ENCODE data around the gene PDXK.

PDXK gene

GRCh38 chr21:43762303-43763128, 43.6 kb downstream of the PDXK start:
- H3K36me3 ChIP-seq (ENCODE audit: control insufficient read depth in 1 of 2, insufficient read depth in 2 of 2, low read depth in 1 of 2, low read length in 2 of 2), result peaks cover 40 to 61% of the 10 kb centered on the region in 2 experiments
- no peak for DNase-seq
- no peak overlapping the region for H4K8ac ChIP-seq (ENCODE audit: low read length)
- H3K4me2 ChIP-seq (ENCODE audit: low read length, poor library complexity, severe bottlenecking), result no peak overlapping the region
- H4K91ac ChIP-seq (ENCODE audit: low read length), result no peak overlapping the region
- H3K4me3 ChIP-seq (ENCODE audit: insufficient read depth in 1 of 2, low read depth in 1 of 2, low read length in 2 of 2), result no peak overlapping the region
- no peak overlapping the region for H2BK120ac ChIP-seq (ENCODE audit: low read depth, low read length)
- no peak overlapping the region for H3K18ac ChIP-seq (ENCODE audit: low read depth in 1 of 2, low read length in 2 of 2)
- 96% methylated on average over 15 of the region's 15 CpGs for WGBS
- H3K14ac ChIP-seq (ENCODE audit: low read length in 2 of 2), result no peak overlapping the region
- no peak overlapping the region for H2AFZ ChIP-seq (ENCODE audit: low read depth, low read length)
- peaks cover 12% of the 10 kb centered on the region for H3K79me1 ChIP-seq (replicated peaks; ENCODE audit: low read length, poor library complexity, severe bottlenecking)
- no peak overlapping the region for H2AK5ac ChIP-seq (ENCODE audit: low read length, severe bottlenecking)
- no peak overlapping the region for H3K9ac ChIP-seq (ENCODE audit: low read length)
- peaks cover 20% of the 10 kb centered on the region for H3K4me1 ChIP-seq (ENCODE audit: control insufficient read depth, insufficient read depth, low read depth, low read length)
- H3K27me3 ChIP-seq (ENCODE audit: control insufficient read depth in 1 of 2, insufficient read depth in 1 of 2, low read length in 2 of 2), result no peaks in the 10 kb centered on the region
- H3K9me3 ChIP-seq (ENCODE audit: control insufficient read depth, low read length), result peaks cover 4% of the 10 kb centered on the region
- no peak overlapping the region for H2BK15ac ChIP-seq (ENCODE audit: low read depth, poor library complexity, severe bottlenecking)
- no peak overlapping the region for H3K4ac ChIP-seq (ENCODE audit: low read depth in 1 of 2, low read length in 2 of 2)
- no peak overlapping the region for H3K27ac ChIP-seq (ENCODE audit: low read length, poor library complexity, severe bottlenecking)
- H2BK12ac ChIP-seq (ENCODE audit: low read length in 2 of 2), result no peak overlapping the region
- H2BK5ac ChIP-seq (ENCODE audit: low read depth, low read length, poor library complexity, severe bottlenecking), result no peak overlapping the region
- H3K23ac ChIP-seq (ENCODE audit: low read length in 2 of 2), result no peak overlapping the region

- Histone ChIP-seq H3K4ac (ENCODE audit: low read depth in 1 of 2, low read length in 2 of 2) (no peak overlapping the region), H2BK5ac (ENCODE audit: low read depth, low read length, poor library complexity, severe bottlenecking) (no peak overlapping the region), H3K4me2 (ENCODE audit: low read length, poor library complexity, severe bottlenecking) (no peak overlapping the region), H3K18ac (ENCODE audit: low read depth in 1 of 2, low read length in 2 of 2) (no peak overlapping the region), H2BK12ac (ENCODE audit: low read length in 2 of 2) (no peak overlapping the region), H2AFZ (ENCODE audit: low read depth, low read length) (no peak overlapping the region), H3K4me3 (ENCODE audit: insufficient read depth in 1 of 2, low read depth in 1 of 2, low read length in 2 of 2) (no peak overlapping the region), H3K23ac (ENCODE audit: low read length in 2 of 2) (no peak overlapping the region), H3K36me3 (ENCODE audit: control insufficient read depth in 1 of 2, insufficient read depth in 2 of 2, low read depth in 1 of 2, low read length in 2 of 2) (peaks cover 35 to 53% of the 10 kb centered on the region in 2 experiments), H3K9ac (ENCODE audit: low read length) (no peak overlapping the region), H3K27me3 (ENCODE audit: control insufficient read depth in 1 of 2, insufficient read depth in 1 of 2, low read length in 2 of 2) (no peaks in the 10 kb centered on the region), H3K4me1 (ENCODE audit: control insufficient read depth, insufficient read depth, low read depth, low read length) (peaks cover 27% of the 10 kb centered on the region), H3K9me3 (ENCODE audit: control insufficient read depth, low read length) (peaks cover 4% of the 10 kb centered on the region), H3K79me1 (replicated peaks; ENCODE audit: low read length, poor library complexity, severe bottlenecking) (peaks cover 11% of the 10 kb centered on the region), H4K91ac (ENCODE audit: low read length) (no peak overlapping the region), H4K8ac (ENCODE audit: low read length) (no peak overlapping the region), H2BK120ac (ENCODE audit: low read depth, low read length) (no peak overlapping the region), H2BK15ac (ENCODE audit: low read depth, poor library complexity, severe bottlenecking) (no peak overlapping the region), H3K27ac (ENCODE audit: low read length, poor library complexity, severe bottlenecking) (no peak overlapping the region), H3K14ac (ENCODE audit: low read length in 2 of 2) (no peak overlapping the region), H2AK5ac (ENCODE audit: low read length, severe bottlenecking) (no peak overlapping the region)
- 98% methylated on average over 10 of the region's 10 CpGs for WGBS
- no peak for DNase-seq
Observed at GRCh38 chr21:43763901-43764523, 45.1 kb downstream of the PDXK start.

GRCh38 chr21:43764576-43765495, 45.9 kb downstream of the PDXK start:
- Histone ChIP-seq H3K9me3 (ENCODE audit: control insufficient read depth, low read length) (peaks cover 4% of the 10 kb centered on the region), H3K27me3 (ENCODE audit: control insufficient read depth in 1 of 2, insufficient read depth in 1 of 2, low read length in 2 of 2) (no peaks in the 10 kb centered on the region), H2BK12ac (ENCODE audit: low read length in 2 of 2) (no peak overlapping the region), H3K4me2 (ENCODE audit: low read length, poor library complexity, severe bottlenecking) (no peak overlapping the region), H3K18ac (ENCODE audit: low read depth in 1 of 2, low read length in 2 of 2) (no peak overlapping the region), H3K79me1 (replicated peaks; ENCODE audit: low read length, poor library complexity, severe bottlenecking) (peaks cover 9% of the 10 kb centered on the region), H3K27ac (ENCODE audit: low read length, poor library complexity, severe bottlenecking) (no peak overlapping the region), H4K8ac (ENCODE audit: low read length) (no peak overlapping the region), H4K91ac (ENCODE audit: low read length) (no peak overlapping the region), H3K4me3 (ENCODE audit: insufficient read depth in 1 of 2, low read depth in 1 of 2, low read length in 2 of 2) (no peak overlapping the region), H2BK120ac (ENCODE audit: low read depth, low read length) (no peak overlapping the region), H3K4me1 (ENCODE audit: control insufficient read depth, insufficient read depth, low read depth, low read length) (peaks cover 27% of the 10 kb centered on the region), H2BK15ac (ENCODE audit: low read depth, poor library complexity, severe bottlenecking) (peak overlapping the region; percentile 56), H2AK5ac (ENCODE audit: low read length, severe bottlenecking) (no peak overlapping the region), H3K14ac (ENCODE audit: low read length in 2 of 2) (no peak overlapping the region), H2BK5ac (ENCODE audit: low read depth, low read length, poor library complexity, severe bottlenecking) (no peak overlapping the region), H3K9ac (ENCODE audit: low read length) (no peak overlapping the region), H3K4ac (ENCODE audit: low read depth in 1 of 2, low read length in 2 of 2) (no peak overlapping the region), H3K23ac (ENCODE audit: low read length in 2 of 2) (no peak overlapping the region), H2AFZ (ENCODE audit: low read depth, low read length) (no peak overlapping the region), H3K36me3 (ENCODE audit: control insufficient read depth in 1 of 2, insufficient read depth in 2 of 2, low read depth in 1 of 2, low read length in 2 of 2) (peaks cover 30 to 45% of the 10 kb centered on the region in 2 experiments)
- no peak for DNase-seq
- 94% methylated on average over 16 of the region's 19 CpGs for WGBS
